A549 treated with DMSO at 1 μM for 4 hours (cell line): ENCODE measurements around the gene CCDC172. TPM values are rescaled to one million over a fixed set of nuclear protein-coding genes. Genes with fewer than 3 reads are reported as not detected.

ENCODE experiments used
- total RNA-seq: library from RNA; stranded (reverse); fragments of 200-300 nt; extraction: Qiagen RNA extraction; gene quantifications from 5 replicates; pipeline ENCODE4 v1.2.3, GENCODE V29; 2022; ENCODE audit warnings: low read depth

The CCDC172 gene, protein sequence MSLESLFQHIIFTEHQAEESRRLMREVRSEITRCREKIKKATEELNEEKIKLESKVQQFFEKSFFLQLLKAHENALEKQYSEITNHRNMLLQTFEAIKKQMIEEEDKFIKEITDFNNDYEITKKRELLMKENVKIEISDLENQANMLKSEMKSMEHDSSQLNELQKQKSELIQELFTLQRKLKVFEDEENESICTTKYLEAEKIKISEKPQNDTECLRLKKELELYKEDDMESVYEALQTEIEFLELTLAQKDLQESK
- total RNA-seq, result not detected in 5 replicates

DNA sequence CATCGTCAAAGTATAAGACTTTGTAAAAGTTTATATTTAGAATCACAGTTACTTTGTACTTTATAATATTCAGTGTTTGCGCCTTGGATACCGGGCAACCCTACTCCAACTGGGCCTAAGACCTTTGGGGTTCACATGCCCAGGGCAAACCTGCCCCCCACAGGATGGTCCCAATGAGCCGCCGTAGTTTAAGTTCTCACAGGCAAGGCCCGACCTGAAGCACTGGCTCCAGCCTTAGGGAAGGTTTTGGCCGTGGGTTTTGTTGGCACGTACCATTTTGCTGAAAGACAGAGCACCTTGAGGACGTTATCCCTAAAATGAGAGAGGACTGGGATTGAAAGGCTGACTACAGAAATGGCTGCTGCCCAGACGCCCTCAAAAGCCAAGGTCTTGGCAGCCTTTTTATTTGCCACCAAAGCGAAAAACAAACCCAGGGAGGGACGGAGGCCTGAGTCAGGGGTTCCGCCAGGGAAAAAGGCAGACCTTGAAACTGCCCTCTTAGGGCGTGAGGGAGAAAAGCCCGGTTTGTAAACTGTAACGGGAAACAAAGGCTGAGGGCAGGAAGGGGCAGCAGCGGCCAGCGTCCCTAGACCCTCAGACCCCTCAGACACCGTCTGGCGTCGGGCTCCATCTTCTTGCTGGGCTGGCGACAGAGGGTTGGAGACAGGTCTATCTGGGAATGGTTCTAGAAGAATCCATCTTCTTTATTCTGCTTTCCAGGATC is at the start of gene CCDC172:
Gene CCDC172 (plus strand): TSS at position 222 of the 724 bp plus-strand sequence. CDS start 564 bp downstream, outside the sequence.

DNA sequence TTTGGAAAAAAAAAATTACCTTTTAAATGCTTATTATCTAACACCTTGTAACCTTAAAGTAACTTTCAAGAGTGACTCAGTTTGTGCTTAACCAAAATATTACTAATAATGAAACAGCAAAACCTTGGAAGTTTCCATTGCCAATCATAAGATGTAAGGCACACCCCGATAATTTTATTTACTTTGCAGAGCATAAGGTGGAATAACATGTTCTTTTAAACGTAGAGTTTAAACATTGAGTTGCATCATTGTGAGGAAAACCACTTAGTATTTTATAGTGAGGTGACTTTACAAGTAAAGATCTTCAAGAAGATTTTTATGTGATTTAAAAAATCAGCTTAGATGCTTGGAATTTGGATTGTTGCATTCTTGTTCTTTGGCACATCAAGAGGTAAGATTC is 103.4 kb downstream of the CCDC172 start, which contains the start of gene PNLIPRP3:
Gene PNLIPRP3 (plus strand): TSS at position 177 of the 400 bp plus-strand sequence. CDS start 166 bp downstream, at position 343.

Other genes starting within 250 kb of the CCDC172 start
- 9.8 to 12.3 TPM (median 11.2 TPM) in 5 replicates for gene GFRA1, start 51.2 kb upstream of the CCDC172 start, total RNA-seq
- gene PNLIPRP3, start 103.4 kb downstream of the CCDC172 start, total RNA-seq, result 0.03 TPM in 1 of 5 replicates, not detected in the others
- not detected in 5 replicates for gene PNLIP, start 221.5 kb downstream of the CCDC172 start, total RNA-seq